Tibial nerve (tissue), 3 donors: ENCODE measurements around the gene EML2.

ENCODE experiments used
- CTCF ChIP-seq, 5 experiments: fragments of 200-600 bp in 3 of 5; fragments of 450-650 bp in 2 of 5; sonication (generic) in 3 of 5; IDR thresholded peaks; one replicate each; pipeline ENCODE4 v1.5.1; 2016 to 2019; ENCODE audit warnings: antibody characterized with exemption in 5 of 5, mild to moderate bottlenecking in 3 of 5, moderate library complexity in 2 of 5
- POLR2A ChIP-seq, 2 donors: fragments of 450-650 bp; IDR thresholded peaks; one replicate each; pipeline ENCODE4 v1.6.1; 2017; ENCODE audit warnings: antibody characterized with exemption in 2 of 2, mild to moderate bottlenecking in 2 of 2, moderate library complexity in 2 of 2

- TF ChIP-seq POLR2A (IDR thresholded peaks at IDR 0.05) (no peak), CTCF (IDR thresholded peaks at IDR 0.05) (no peak)
These were observed 38.4 kb upstream of the EML2 start for GRCh38 chr19:45677351-45678230.
